Mammary epithelial cell (primary cell): ENCODE measurements around the gene C17orf100.

Experiments
- EZH2 ChIP-seq: IDR thresholded peaks from 2 replicates; pipeline ENCODE4 v1.6.1; 2012; ENCODE audit warnings: low read length, inconsistent platforms, borderline replicate concordance
- TF ChIP-seq, protein P1 (sequence below), 2 donors: IDR thresholded peaks in 1 of 2; conservative IDR thresholded peaks in 1 of 2; 2 replicates each; pipeline ENCODE4 v1.5.1; 2011 to 2012; ENCODE audit warnings: inconsistent platforms in 2 of 2, low read length in 2 of 2, mild to moderate bottlenecking in 2 of 2, control low read depth in 1 of 2, low read depth in 1 of 2; ENCODE audit not compliant: insufficient read depth in 1 of 2; ENCODE audit errors: extremely low read depth in 1 of 2

- TF ChIP-seq, protein P1, sequence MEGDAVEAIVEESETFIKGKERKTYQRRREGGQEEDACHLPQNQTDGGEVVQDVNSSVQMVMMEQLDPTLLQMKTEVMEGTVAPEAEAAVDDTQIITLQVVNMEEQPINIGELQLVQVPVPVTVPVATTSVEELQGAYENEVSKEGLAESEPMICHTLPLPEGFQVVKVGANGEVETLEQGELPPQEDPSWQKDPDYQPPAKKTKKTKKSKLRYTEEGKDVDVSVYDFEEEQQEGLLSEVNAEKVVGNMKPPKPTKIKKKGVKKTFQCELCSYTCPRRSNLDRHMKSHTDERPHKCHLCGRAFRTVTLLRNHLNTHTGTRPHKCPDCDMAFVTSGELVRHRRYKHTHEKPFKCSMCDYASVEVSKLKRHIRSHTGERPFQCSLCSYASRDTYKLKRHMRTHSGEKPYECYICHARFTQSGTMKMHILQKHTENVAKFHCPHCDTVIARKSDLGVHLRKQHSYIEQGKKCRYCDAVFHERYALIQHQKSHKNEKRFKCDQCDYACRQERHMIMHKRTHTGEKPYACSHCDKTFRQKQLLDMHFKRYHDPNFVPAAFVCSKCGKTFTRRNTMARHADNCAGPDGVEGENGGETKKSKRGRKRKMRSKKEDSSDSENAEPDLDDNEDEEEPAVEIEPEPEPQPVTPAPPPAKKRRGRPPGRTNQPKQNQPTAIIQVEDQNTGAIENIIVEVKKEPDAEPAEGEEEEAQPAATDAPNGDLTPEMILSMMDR (conservative IDR thresholded peaks at IDR 0.05 in 1 of 2, IDR thresholded peaks at IDR 0.05 in 1 of 2; ENCODE audit: extremely low read depth in 1 of 2, insufficient read depth in 1 of 2, low read depth in 1 of 2, low read length in 2 of 2) = no peak
- no peak for TF ChIP-seq EZH2
Observed at GRCh38 chr17:6690641-6691040, 39.1 kb downstream of the C17orf100 start.
